IMR-90 (cell line): ENCODE results near the gene PLEKHG5.

Experiments used
- CTCF ChIP-seq: conservative IDR thresholded peaks from 2 replicates; pipeline ENCODE4 v1.5.1; 2012; ENCODE audit warnings: mild to moderate bottlenecking, low read depth, low read length, improper control_type of control experiment
- ELK1 ChIP-seq: fragments of 150-350 bp; IDR thresholded peaks from 2 replicates; pipeline ENCODE4 v1.6.1; 2016; ENCODE audit warnings: low read depth, mild to moderate bottlenecking, low read length, moderate library complexity, borderline replicate concordance
- MXI1 ChIP-seq: IDR thresholded peaks from 2 replicates; pipeline ENCODE4 v1.6.1; 2012; ENCODE audit warnings: low read depth, mild to moderate bottlenecking, low read length, moderate library complexity, borderline replicate concordance
- POLR2A ChIP-seq: IDR thresholded peaks from 2 replicates; pipeline ENCODE4 v1.6.1; 2012; ENCODE audit warnings: mild to moderate bottlenecking, low read depth, low read length
- RAD21 ChIP-seq: IDR thresholded peaks from 2 replicates; pipeline ENCODE4 v1.6.1; 2012; ENCODE audit warnings: low read length, improper control_type of control experiment

GRCh38 chr1:6444377-6444776 lies 47.1 kb downstream of the PLEKHG5 start:
- no peak for TF ChIP-seq POLR2A
- TF ChIP-seq ELK1, result no peak
- no peak for TF ChIP-seq RAD21
- TF ChIP-seq CTCF, result no peak
- no peak for TF ChIP-seq MXI1
